Measurements from ENCODE around the gene TRIO.

Gene TRIO

DNA sequence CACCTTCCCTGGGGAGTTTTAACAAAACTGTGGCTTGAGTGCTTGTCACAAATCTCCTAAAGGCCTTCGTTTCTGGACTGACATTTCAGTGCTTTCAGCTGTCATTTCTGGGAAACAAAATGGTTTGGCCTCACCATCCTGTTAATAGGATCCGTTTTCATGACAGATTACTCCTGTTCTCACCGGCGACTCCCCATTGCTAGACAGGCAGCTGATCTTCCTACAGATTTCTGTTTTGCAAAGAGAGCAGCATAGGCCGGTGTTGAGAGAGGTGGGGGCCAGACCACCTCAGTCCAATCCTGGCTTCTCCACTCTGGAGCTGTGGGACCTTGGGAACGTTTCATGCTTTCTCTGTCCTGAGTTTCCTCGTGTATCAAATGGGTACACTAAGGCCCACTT, 363.0 kb downstream of the TRIO start:
- DNase-seq (ENCODE audit: low read depth, low spot score), result no peak

- DNase-seq (ENCODE audit: low read depth, low spot score), result no peak
These were observed 363.5 kb downstream of the TRIO start for GRCh38 chr5:14506661-14507060.

DNA sequence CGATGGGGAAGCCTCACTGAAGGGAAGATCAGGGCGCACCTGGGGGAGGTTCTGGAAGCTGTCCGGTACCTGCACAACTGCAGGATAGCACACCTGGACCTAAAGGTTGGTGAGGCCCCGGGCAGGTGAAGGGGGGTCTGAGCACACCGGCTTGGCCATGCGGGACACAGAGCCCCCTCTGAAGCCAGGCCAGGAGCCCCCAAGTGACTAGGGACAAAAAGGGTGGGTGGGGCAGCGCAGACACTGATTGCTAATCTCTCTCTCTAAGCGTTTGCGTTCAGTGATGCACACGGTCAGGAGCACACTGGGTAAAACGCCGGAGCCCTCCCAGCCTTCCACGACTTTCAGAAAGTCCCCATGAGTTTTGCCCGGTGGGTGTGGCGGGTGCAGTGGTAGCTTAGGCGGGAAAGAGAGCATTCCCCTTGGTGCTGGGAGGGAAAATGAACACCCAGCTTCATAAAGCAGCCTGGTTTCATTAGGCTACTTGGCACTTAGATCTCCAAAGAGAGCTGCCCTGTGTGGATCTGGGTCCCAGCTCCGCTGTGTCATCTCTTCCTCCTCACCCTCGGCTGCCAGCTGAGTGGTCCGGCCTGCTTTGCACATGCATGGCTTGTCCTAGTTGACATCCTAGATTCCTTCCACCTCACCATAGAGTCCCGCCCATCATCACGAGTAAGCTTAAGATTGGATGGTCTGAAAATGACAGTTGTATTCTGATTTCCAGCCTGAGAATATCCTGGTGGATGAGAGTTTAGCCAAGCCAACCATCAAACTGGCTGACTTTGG, 364.2 kb downstream of the TRIO start:
- no peak for DNase-seq (ENCODE audit: low read depth, low spot score)

- no peak for DNase-seq (ENCODE audit: low read depth, low spot score)
These were observed 364.9 kb downstream of the TRIO start for GRCh38 chr5:14508046-14508445.

GRCh38 chr5:14509556-14509955, 366.4 kb downstream of the TRIO start:
- DNase-seq (ENCODE audit: low read depth, low spot score), result no peak

- DNase-seq (ENCODE audit: low read depth, low spot score), result no peak
These were observed 367.1 kb downstream of the TRIO start for GRCh38 chr5:14510156-14510734.

GRCh38 chr5:14510880-14511279, 367.7 kb downstream of the TRIO start:
- no peak for DNase-seq (ENCODE audit: low read depth, low spot score)

DNA sequence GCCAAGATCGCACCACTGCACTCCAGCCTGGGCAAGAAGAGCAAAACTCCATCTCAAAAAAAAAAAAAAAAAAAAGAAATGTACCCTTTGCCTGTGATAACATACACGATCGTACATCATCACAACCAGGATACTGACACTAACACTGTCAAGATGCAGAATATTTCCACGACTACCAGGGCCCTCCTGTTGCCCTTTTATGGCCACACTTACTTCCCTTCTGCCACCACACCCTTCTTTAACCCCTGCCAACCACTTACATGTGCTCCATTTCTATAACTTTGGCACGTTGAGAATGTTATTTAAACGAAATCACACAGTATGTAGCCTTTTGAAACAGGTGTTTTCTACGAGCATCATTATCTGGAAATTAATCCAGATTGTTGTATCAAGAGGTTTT, 369.4 kb downstream of the TRIO start:
- DNase-seq (ENCODE audit: low read depth, low spot score), result no peak

- peak; percentile 36 for DNase-seq (ENCODE audit: low read depth, low spot score)
These were observed 370.1 kb downstream of the TRIO start for GRCh38 chr5:14513266-14513665.

DNA sequence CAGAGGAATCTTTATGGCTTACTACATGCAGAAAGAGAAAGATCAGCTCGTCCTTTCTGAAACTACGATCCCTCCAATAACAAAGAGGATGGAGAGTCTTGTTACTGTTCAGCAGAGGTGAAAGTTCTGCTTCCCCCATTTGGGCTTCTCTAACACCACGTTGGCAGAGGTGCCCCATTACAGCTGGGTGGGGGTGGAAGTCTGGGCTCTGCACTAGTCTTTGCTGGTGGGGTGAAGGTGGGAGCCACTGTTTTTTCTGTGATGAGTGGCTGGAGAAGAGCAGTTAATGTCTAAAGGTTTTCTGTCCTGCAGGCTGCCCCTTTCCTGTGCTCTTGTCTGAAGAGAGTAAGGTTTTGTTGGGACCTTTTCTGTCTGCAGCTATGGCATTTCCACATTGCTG, 373.8 kb downstream of the TRIO start:
- DNase-seq (ENCODE audit: low read depth, low spot score), result no peak

DNA sequence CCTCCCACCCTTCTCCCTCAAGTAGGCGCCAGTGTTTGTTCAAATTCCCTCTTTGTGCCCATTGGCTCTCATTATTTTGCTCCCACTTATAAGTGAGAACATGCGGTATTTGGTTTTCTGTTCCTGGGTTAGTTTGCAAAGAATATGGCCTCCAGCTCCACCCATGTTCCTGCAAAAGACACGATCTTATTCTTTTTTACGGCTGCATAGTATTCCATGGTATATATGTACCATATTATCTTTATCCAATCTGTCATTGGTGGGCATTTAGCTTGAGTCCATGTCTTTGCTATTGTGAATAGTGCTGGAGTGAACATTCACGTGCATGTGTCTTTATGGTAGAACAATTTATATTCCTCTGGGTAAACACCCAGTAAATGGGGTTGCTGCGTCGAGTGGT, 375.5 kb downstream of the TRIO start:
- DNase-seq (ENCODE audit: low read depth, low spot score), result no peak

GRCh38 chr5:14521748-14522147, 378.6 kb downstream of the TRIO start:
- no peak for DNase-seq (ENCODE audit: low read depth, low spot score)

- no peak for DNase-seq (ENCODE audit: low read depth, low spot score)
These were observed 379.6 kb downstream of the TRIO start for GRCh38 chr5:14522721-14523120.

DNA sequence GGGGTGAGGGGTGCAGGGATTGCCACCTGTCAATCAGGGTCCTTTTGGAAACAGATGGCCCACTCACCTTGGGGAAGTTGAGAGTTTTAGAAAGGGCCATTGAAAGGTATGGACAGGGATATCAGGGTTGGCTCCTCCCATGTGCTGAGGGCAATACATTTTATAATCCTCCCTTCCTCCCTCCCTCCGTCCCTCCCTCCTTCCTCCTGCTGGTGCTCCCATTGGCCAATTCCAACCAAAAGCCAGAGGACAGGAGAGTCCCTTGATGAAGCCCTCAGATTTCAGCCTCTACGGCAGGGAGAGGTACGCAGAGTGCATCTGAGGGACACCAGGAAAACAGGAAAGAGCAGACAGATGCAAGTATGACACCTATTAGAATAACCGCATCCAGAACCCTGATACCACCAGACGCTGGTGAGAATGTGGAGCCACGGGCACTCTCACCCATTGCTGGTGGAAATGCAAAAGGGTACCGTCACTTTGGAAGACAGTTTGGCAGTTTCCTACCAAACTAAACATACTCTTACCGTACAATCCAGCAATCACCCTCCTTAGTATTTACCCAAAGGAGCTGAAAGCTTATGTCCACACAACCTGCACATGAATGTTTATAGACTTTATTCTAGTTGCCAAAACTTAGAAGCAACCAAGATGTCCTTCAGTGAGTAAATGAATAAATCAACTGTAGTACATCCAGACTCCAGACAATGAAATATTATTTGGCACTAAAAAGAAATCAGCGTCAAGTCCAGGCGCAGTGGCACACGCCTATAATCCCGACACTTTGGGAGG, 380.3 kb downstream of the TRIO start:
- DNase-seq (ENCODE audit: low read depth, low spot score), result no peak

GRCh38 chr5:14525397-14525796, 382.3 kb downstream of the TRIO start:
- DNase-seq (ENCODE audit: low read depth, low spot score), result no peak

GRCh38 chr5:14526493-14526892, 383.4 kb downstream of the TRIO start:
- no peak for DNase-seq (ENCODE audit: low read depth, low spot score)

- DNase-seq (ENCODE audit: low read depth, low spot score), result no peak
These were observed 385.0 kb downstream of the TRIO start for GRCh38 chr5:14528115-14528514.

DNA sequence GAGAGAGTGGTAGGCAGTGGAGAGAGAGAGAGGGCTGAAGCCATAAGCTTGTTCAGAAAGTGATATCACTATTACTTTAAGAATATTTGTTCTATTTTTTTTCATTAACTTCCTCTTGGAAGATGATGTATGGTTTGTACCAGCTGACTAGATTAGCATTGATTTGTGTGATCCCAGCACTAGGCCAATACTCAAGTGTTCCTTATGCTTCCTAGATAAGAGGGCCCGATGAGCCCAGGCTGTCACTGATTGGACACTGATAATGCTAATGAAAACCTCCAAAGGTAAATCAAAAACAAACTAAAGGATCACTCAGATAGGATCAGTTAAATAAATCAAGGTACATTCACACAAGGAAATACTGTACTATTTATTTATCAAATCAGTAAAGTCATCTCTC, 385.8 kb downstream of the TRIO start:
- no peak for DNase-seq (ENCODE audit: low read depth, low spot score)

DNA sequence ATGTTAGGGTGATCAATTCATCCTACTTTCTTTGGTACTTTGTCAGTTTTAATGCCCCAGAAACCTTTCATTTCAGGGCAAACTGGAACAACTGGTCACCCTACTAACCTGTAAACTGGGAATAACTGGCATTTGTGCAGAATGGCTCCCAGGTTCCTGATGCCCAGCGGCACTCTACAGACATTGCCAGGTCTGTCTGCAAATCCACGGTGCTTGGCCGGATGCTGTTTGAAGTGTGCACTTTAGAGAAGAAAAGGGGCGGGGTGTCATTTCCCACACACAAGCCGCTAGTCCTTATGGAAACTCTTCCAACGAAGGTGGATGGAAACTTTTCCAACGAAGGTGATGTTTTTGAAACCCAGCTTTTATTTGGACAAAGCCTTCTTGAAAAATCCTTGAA, 388.5 kb downstream of the TRIO start:
- DNase-seq (ENCODE audit: low read depth, low spot score), result no peak

DNA sequence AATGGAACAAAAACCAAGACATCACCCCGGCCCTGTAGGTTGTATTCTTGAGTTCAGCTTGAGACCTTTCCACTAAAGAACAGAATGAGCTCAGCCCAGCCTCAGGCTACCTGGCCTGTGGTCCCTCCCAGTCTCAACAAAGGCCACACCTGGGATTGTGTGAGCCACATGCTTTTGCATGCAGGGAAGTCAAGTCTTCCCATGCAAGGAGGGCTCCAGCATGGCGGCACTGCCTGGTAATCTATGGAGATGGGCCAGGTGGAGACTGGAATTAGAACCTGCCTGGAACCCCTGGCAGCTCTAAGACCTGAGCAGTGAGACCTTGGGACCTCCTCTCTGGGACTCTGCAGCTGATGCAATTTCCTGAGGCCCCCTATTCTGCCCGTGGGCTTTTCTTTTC, 389.0 kb downstream of the TRIO start:
- no peak for DNase-seq (ENCODE audit: low read depth, low spot score)

DNA sequence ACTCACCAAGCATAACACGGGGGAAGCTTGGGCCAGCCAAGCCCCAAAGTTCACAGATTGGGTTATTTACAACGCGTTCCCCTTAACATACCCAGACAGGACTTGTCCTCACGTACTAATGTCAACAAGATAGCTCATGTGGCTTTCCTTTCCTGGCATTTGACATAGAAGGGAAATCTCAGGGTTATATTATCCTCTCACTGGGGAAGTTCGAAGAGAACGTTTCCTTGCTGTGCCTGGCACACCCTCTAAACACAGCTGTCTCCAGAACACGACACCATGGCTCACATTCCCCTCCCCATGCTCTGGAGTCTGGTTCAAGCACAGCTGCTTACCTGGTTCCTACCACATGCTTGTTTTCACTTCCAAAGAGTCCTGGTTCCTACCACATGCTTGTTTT, 391.6 kb downstream of the TRIO start:
- no peak for DNase-seq (ENCODE audit: low read depth, low spot score)

DNA sequence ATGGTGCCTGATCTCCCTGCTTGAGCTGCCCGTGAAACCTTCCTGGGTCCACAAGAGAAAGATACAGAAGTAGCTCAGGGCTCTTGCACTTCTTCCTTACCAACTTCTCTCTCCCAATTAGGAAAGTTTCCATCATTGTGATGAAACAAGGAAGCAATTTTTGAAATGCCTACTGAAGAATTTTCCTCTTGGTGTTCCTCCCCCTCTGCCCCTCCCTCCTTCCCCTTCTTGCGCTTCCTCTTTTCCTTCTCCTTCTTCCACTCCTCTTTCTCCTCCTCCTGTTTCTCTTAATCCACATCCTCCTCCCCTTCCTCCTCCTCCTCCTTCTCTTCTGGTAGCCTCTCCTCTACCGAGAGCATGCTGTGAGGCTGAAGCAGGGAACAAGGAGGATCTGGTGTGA, 402.2 kb downstream of the TRIO start:
- DNase-seq (ENCODE audit: low read depth, low spot score), result no peak

GRCh38 chr5:14545862-14546261, 402.7 kb downstream of the TRIO start:
- DNase-seq (ENCODE audit: low read depth, low spot score), result no peak
